K562 (cell line): ENCODE measurements around the gene MRPL11. TPM values are rescaled to one million over a fixed set of nuclear protein-coding genes. Genes with fewer than 3 reads are reported as not detected.

ENCODE experiments used
- DDX20 ChIP-seq: fragments of 450-650 bp; IDR thresholded peaks from 2 replicates; pipeline ENCODE4 v1.6.1; 2016; ENCODE audit warnings: missing genetic modification characterization, low read depth, mild to moderate bottlenecking, missing compliant biosample characterization, moderate library complexity
- ETV1 ChIP-seq: fragments of 450-650 bp; conservative IDR thresholded peaks from 2 replicates; pipeline ENCODE4 v1.6.1; 2016; ENCODE audit warnings: missing genetic modification characterization, control low read depth, low read depth, missing compliant biosample characterization
- FUS ChIP-seq: fragments of 200-400 bp; formaldehyde crosslinking; optimal IDR thresholded peaks from 2 replicates; pipeline ENCODE3; 2017; ENCODE audit warnings: low read depth, low read length
- NFE2L1 ChIP-seq: fragments of 450-650 bp; IDR thresholded peaks from 2 replicates; pipeline ENCODE4 v1.6.1; 2016; ENCODE audit warnings: missing genetic modification characterization, low read depth, mild to moderate bottlenecking, missing compliant biosample characterization, moderate library complexity, borderline replicate concordance
- NFXL1 ChIP-seq: fragments of 450-650 bp; formaldehyde crosslinking; IDR thresholded peaks from 2 replicates; pipeline ENCODE4 v1.4.0; 2021; ENCODE audit warnings: mild to moderate bottlenecking
- PTTG1 ChIP-seq: fragments of 450-650 bp; IDR thresholded peaks from 2 replicates; pipeline ENCODE4 v1.6.1; 2016; ENCODE audit warnings: low read depth, mild to moderate bottlenecking, missing genetic modification characterization, missing compliant biosample characterization
- RFX1 ChIP-seq: fragments of 450-650 bp; IDR thresholded peaks from 2 replicates; pipeline ENCODE4 v1.6.1; 2016; ENCODE audit warnings: mild to moderate bottlenecking, moderate library complexity
- SP2 ChIP-seq: IDR thresholded peaks from 2 replicates; pipeline ENCODE4 v1.6.1; 2011; ENCODE audit warnings: mild to moderate bottlenecking, low read depth, low read length, moderate library complexity; ENCODE audit not compliant: poor library complexity, severe bottlenecking; ENCODE audit errors: extremely low read depth
- TBP ChIP-seq: optimal IDR thresholded peaks from 2 replicates; pipeline ENCODE3; 2011; ENCODE audit warnings: low read depth, low read length, improper control_type of control experiment
- polyA plus RNA-seq, 8 experiments: library from polyadenylated mRNA; depleted of rRNA in 4 of 8; stranded (reverse) in 5 of 8; unstranded in 3 of 8; fragments of >200 nt; fragmentation: Nextera tagmentation in 2 of 8; fragmentation: Illumina TruSeq in 1 of 8; extraction: Ambion mirVana in 2 of 8; extraction: Trizol in 1 of 8; gene quantifications; 2 replicates each; pipeline versions ENCODE4 v1.2.1 to v1.2.3, GENCODE V29; 2011 to 2014; ENCODE audit warnings: inconsistent platforms in 1 of 8, missing spikeins in 1 of 8
- total RNA-seq, 7 experiments: library from RNA; depleted of rRNA in 6 of 7; stranded (reverse); fragments of >200 nt in 6 of 7; fragmentation: Illumina TruSeq in 2 of 7; extraction: Trizol in 2 of 7; gene quantifications; 2 replicates each; pipeline versions ENCODE4 v1.2.1 to v1.2.3, GENCODE V29; 2011 to 2021; ENCODE audit warnings: low replicate concordance in 1 of 7
- TF ChIP-seq, protein P1 (sequence below), 2 experiments: fragments of 450-650 bp; conservative IDR thresholded peaks; 2 replicates each; pipeline ENCODE4 v1.6.1; 2017; ENCODE audit warnings: mild to moderate bottlenecking in 2 of 2, moderate library complexity in 2 of 2
- TF ChIP-seq, protein P2 (sequence below), 3 experiments: IDR thresholded peaks in 2 of 3; conservative IDR thresholded peaks in 1 of 3; 2 replicates each; pipeline ENCODE4 v1.5.1; 2011 to 2012; ENCODE audit warnings: low read length in 3 of 3, mild to moderate bottlenecking in 3 of 3, control low read depth in 2 of 3, improper control_type of control experiment in 1 of 3, inconsistent platforms in 1 of 3, low read depth in 1 of 3, mixed read lengths in 1 of 3, moderate library complexity in 1 of 3; ENCODE audit not compliant: insufficient read depth in 2 of 3
- TF ChIP-seq, protein P3 (sequence below): fragments of 450-650 bp; formaldehyde crosslinking; IDR thresholded peaks from 2 replicates; pipeline ENCODE4 v1.4.0; 2020; ENCODE audit warnings: mild to moderate bottlenecking, moderate library complexity
- TF ChIP-seq, protein P4 (sequence below): IDR thresholded peaks from 2 replicates; pipeline ENCODE4 v1.6.1; 2012; ENCODE audit warnings: low read depth, low read length, improper control_type of control experiment, borderline replicate concordance
- TF ChIP-seq, protein P5 (sequence below): fragments of 450-650 bp; conservative IDR thresholded peaks from 2 replicates; pipeline ENCODE4 v1.6.1; 2016; ENCODE audit warnings: missing genetic modification characterization, low read depth, mild to moderate bottlenecking, missing compliant biosample characterization, moderate library complexity
- TF ChIP-seq, protein P6 (sequence below): fragments of 450-650 bp; formaldehyde crosslinking; IDR thresholded peaks from 2 replicates; pipeline ENCODE4 v1.4.0; 2020; ENCODE audit warnings: mild to moderate bottlenecking, moderate library complexity

Gene MRPL11
- total and polyA plus RNA-seq, 9 of the 15 experiments (the other 6 are each of a cell fraction or from before 2014, with no cell fraction given) = 33.0 to 173 (median 91.9) TPM

DNA sequence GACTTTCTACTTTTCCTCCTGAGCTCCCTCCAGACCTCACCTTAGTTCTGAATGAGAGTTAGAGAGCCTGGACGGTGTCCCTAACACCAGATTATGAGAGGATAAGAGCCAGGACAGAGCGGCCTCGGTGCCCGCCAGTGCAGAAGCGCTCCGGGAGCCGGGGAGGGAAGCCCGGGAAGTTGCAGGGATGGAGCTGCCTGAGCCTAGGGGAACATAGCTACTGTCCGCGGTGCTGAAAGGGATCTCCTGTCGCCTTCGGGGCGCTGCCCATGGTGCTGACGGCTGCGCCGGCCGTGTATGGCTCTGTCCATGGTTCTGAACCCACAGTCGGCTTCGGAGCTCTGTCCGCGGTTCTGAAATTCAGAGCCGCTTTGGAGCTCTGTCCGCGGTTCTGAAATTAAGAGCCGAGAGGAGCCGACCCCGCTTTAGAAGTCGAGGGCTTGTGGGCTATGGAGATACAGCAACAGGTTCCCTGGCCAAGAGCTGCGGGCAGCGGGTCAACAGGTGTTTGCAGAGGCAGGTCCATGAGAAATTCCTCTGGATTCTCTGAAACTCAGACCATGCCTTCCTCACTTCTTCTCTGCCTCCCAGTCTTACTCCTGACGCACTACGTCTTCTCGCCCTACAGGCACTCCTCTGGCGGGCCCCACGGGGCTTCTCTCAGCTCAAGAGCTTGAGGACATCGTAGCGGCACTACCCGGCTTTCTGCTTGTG lies 17.0 kb downstream of the MRPL11 start (continued):
- TF ChIP-seq, protein P1, sequence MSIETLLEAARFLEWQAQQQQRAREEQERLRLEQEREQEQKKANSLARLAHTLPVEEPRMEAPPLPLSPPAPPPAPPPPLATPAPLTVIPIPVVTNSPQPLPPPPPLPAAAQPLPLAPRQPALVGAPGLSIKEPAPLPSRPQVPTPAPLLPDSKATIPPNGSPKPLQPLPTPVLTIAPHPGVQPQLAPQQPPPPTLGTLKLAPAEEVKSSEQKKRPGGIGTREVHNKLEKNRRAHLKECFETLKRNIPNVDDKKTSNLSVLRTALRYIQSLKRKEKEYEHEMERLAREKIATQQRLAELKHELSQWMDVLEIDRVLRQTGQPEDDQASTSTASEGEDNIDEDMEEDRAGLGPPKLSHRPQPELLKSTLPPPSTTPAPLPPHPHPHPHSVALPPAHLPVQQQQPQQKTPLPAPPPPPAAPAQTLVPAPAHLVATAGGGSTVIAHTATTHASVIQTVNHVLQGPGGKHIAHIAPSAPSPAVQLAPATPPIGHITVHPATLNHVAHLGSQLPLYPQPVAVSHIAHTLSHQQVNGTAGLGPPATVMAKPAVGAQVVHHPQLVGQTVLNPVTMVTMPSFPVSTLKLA (conservative IDR thresholded peaks at IDR 0.05) = peak; percentile 96 to 99
- TF ChIP-seq, protein P2, sequence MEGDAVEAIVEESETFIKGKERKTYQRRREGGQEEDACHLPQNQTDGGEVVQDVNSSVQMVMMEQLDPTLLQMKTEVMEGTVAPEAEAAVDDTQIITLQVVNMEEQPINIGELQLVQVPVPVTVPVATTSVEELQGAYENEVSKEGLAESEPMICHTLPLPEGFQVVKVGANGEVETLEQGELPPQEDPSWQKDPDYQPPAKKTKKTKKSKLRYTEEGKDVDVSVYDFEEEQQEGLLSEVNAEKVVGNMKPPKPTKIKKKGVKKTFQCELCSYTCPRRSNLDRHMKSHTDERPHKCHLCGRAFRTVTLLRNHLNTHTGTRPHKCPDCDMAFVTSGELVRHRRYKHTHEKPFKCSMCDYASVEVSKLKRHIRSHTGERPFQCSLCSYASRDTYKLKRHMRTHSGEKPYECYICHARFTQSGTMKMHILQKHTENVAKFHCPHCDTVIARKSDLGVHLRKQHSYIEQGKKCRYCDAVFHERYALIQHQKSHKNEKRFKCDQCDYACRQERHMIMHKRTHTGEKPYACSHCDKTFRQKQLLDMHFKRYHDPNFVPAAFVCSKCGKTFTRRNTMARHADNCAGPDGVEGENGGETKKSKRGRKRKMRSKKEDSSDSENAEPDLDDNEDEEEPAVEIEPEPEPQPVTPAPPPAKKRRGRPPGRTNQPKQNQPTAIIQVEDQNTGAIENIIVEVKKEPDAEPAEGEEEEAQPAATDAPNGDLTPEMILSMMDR (IDR thresholded peaks at IDR 0.05 in 2 of 3, conservative IDR thresholded peaks at IDR 0.05 in 1 of 3; ENCODE audit: insufficient read depth in 2 of 3, low read depth in 1 of 3, low read length in 3 of 3) = peak in 2 of 3 experiments; percentile 25 to 30; a peak in 2 of 6 replicates
- TF ChIP-seq NFXL1 (CRISPR knock-in tag) (peak; percentile 93), PTTG1 (tag) (peak; percentile 90), SP2 (no peak), ETV1 (tag) (peak; percentile 81), TBP (peak; percentile 57), NFE2L1 (tag) (peak; percentile 63; the same call in 1 of the 2 replicates), DDX20 (tag) (peak; percentile 93), FUS (no peak), RFX1 (no peak)
- TF ChIP-seq, protein P3, sequence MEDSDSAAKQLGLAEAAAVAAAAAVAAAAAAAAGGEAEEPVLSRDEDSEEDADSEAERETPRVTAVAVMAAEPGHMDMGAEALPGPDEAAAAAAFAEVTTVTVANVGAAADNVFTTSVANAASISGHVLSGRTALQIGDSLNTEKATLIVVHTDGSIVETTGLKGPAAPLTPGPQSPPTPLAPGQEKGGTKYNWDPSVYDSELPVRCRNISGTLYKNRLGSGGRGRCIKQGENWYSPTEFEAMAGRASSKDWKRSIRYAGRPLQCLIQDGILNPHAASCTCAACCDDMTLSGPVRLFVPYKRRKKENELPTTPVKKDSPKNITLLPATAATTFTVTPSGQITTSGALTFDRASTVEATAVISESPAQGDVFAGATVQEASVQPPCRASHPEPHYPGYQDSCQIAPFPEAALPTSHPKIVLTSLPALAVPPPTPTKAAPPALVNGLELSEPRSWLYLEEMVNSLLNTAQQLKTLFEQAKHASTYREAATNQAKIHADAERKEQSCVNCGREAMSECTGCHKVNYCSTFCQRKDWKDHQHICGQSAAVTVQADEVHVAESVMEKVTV (CRISPR knock-in tag) = peak; percentile 45; the same call in 1 of the 2 replicates
- TF ChIP-seq, protein P4, sequence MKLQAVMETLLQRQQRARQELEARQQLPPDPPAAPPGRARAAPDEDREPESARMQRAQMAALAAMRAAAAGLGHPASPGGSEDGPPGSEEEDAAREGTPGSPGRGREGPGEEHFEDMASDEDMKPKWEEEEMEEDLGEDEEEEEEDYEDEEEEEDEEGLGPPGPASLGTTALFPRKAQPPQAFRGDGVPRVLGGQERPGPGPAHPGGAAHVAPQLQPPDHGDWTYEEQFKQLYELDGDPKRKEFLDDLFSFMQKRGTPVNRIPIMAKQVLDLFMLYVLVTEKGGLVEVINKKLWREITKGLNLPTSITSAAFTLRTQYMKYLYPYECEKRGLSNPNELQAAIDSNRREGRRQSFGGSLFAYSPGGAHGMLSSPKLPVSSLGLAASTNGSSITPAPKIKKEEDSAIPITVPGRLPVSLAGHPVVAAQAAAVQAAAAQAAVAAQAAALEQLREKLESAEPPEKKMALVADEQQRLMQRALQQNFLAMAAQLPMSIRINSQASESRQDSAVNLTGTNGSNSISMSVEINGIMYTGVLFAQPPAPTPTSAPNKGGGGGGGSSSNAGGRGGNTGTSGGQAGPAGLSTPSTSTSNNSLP = no peak
- TF ChIP-seq, protein P5, sequence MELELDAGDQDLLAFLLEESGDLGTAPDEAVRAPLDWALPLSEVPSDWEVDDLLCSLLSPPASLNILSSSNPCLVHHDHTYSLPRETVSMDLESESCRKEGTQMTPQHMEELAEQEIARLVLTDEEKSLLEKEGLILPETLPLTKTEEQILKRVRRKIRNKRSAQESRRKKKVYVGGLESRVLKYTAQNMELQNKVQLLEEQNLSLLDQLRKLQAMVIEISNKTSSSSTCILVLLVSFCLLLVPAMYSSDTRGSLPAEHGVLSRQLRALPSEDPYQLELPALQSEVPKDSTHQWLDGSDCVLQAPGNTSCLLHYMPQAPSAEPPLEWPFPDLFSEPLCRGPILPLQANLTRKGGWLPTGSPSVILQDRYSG (tag) = peak; percentile 98
- TF ChIP-seq, protein P6, sequence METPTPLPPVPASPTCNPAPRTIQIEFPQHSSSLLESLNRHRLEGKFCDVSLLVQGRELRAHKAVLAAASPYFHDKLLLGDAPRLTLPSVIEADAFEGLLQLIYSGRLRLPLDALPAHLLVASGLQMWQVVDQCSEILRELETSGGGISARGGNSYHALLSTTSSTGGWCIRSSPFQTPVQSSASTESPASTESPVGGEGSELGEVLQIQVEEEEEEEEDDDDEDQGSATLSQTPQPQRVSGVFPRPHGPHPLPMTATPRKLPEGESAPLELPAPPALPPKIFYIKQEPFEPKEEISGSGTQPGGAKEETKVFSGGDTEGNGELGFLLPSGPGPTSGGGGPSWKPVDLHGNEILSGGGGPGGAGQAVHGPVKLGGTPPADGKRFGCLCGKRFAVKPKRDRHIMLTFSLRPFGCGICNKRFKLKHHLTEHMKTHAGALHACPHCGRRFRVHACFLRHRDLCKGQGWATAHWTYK (CRISPR knock-in tag) = peak; percentile 99
